GM12878 (cell line): ENCODE results near the gene DARS1. TPM values are rescaled to one million over a fixed set of nuclear protein-coding genes. Genes with fewer than 3 reads are reported as not detected.

Source experiments
- BCL11A ChIP-seq: IDR thresholded peaks from 2 replicates; pipeline ENCODE4 v1.6.1; 2011; ENCODE audit warnings: low read depth, low read length
- BCL3 ChIP-seq: IDR thresholded peaks from 2 replicates; pipeline ENCODE4 v1.6.1; 2011; ENCODE audit warnings: borderline replicate concordance, low read depth, mild to moderate bottlenecking, moderate library complexity, low read length; ENCODE audit not compliant: insufficient read depth, poor library complexity, severe bottlenecking
- BMI1 ChIP-seq: fragments of 450-650 bp; IDR thresholded peaks from 2 replicates; pipeline ENCODE4 v1.6.1; 2016; ENCODE audit warnings: mild to moderate bottlenecking, moderate library complexity, borderline replicate concordance
- CBX3 ChIP-seq: fragments of 200-600 bp; sonication (generic); IDR thresholded peaks from 2 replicates; pipeline ENCODE4 v1.6.1; 2016; ENCODE audit warnings: low read depth, borderline replicate concordance
- CBX5 ChIP-seq: sonication (generic); IDR thresholded peaks from 2 replicates; pipeline ENCODE4 v1.6.1; 2016; ENCODE audit warnings: low read depth, moderate library complexity, mild to moderate bottlenecking, inconsistent platforms
- CEBPZ ChIP-seq: fragments of 150-350 bp; IDR thresholded peaks from 2 replicates; pipeline ENCODE4 v1.6.1; 2016; ENCODE audit warnings: low read depth, low read length
- CHD1 ChIP-seq: IDR thresholded peaks from 2 replicates; pipeline ENCODE4 v1.6.1; 2012; ENCODE audit warnings: low read depth, low read length, improper control_type of control experiment
- E2F8 ChIP-seq: fragments of 450-650 bp; IDR thresholded peaks from 2 replicates; pipeline ENCODE4 v1.6.1; 2018; ENCODE audit warnings: mild to moderate bottlenecking, low read depth, moderate library complexity; ENCODE audit not compliant: partially characterized antibody
- EED ChIP-seq: sonication (generic); IDR thresholded peaks from 2 replicates; pipeline ENCODE4 v1.6.1; 2016; ENCODE audit warnings: antibody characterized with exemption, low read depth
- EZH2 ChIP-seq: IDR thresholded peaks from 2 replicates; pipeline ENCODE4 v1.6.1; 2012; ENCODE audit warnings: low read depth, mild to moderate bottlenecking, control low read depth, inconsistent platforms, low read length, borderline replicate concordance; ENCODE audit not compliant: control insufficient read depth
- JUND ChIP-seq: IDR thresholded peaks from 2 replicates; pipeline ENCODE4 v1.6.1; 2012; ENCODE audit warnings: low read depth, mild to moderate bottlenecking, low read length, improper control_type of control experiment, moderate library complexity
- KLF5 ChIP-seq: fragments of 450-650 bp; IDR thresholded peaks from 2 replicates; pipeline ENCODE4 v1.6.1; 2014; ENCODE audit warnings: mild to moderate bottlenecking; ENCODE audit not compliant: partially characterized antibody
- LARP7 ChIP-seq: fragments of 450-650 bp; IDR thresholded peaks from 2 replicates; pipeline ENCODE4 v1.6.1; 2017; ENCODE audit warnings: mild to moderate bottlenecking
- POLR2AphosphoS5 ChIP-seq: IDR thresholded peaks from 2 replicates; pipeline ENCODE4 v1.6.1; 2011; ENCODE audit warnings: mild to moderate bottlenecking, low read length, inconsistent platforms
- RBBP5 ChIP-seq: fragments of 200-600 bp; sonication (generic); conservative IDR thresholded peaks from 2 replicates; pipeline ENCODE4 v1.6.1; 2016
- SPI1 ChIP-seq: IDR thresholded peaks from 2 replicates; pipeline ENCODE4 v1.6.1; 2011; ENCODE audit warnings: low read depth, mild to moderate bottlenecking, low read length, moderate library complexity, borderline replicate concordance; ENCODE audit not compliant: insufficient read depth
- STAT3 ChIP-seq: IDR thresholded peaks from 2 replicates; pipeline ENCODE4 v1.6.1; 2011; ENCODE audit warnings: low read depth, low read length, improper control_type of control experiment
- SUPT20H ChIP-seq: IDR thresholded peaks from 2 replicates; pipeline ENCODE4 v1.6.1; 2011; ENCODE audit warnings: low read depth, mild to moderate bottlenecking, low read length, moderate library complexity, borderline replicate concordance; ENCODE audit not compliant: control insufficient read depth
- SUZ12 ChIP-seq: fragments of 200-600 bp; sonication (generic); IDR thresholded peaks from one replicate; pipeline ENCODE4 v1.6.1; 2018; ENCODE audit warnings: antibody characterized with exemption, mild to moderate bottlenecking; ENCODE audit not compliant: unreplicated experiment
- YBX1 ChIP-seq: fragments of 450-650 bp; IDR thresholded peaks from 2 replicates; pipeline ENCODE4 v1.6.1; 2016; ENCODE audit warnings: antibody characterized with exemption
- ZNF384 ChIP-seq: IDR thresholded peaks from 2 replicates; pipeline ENCODE4 v1.6.1; 2012; ENCODE audit warnings: low read depth, mild to moderate bottlenecking, low read length, improper control_type of control experiment, borderline replicate concordance
- ZNF622 ChIP-seq: fragments of 450-650 bp; IDR thresholded peaks from 2 replicates; pipeline ENCODE4 v1.6.1; 2017; ENCODE audit warnings: mild to moderate bottlenecking, inconsistent platforms
- polyA plus RNA-seq, 11 experiments: library from polyadenylated mRNA; depleted of rRNA in 4 of 11; unstranded in 6 of 11; stranded (reverse) in 5 of 11; fragments of >200 nt; fragmentation: Nextera tagmentation in 4 of 11; fragmentation: Illumina TruSeq in 1 of 11; extraction: Ambion mirVana in 4 of 11; extraction: Trizol in 1 of 11; gene quantifications; 1 replicate in 1 of 11; 2 replicates in 10 of 11; pipeline versions ENCODE4 v1.2.1 to v1.2.3, GENCODE V29; 2011 to 2016; ENCODE audit warnings: inconsistent platforms in 2 of 11, missing spikeins in 2 of 11, low read depth in 1 of 11
- total RNA-seq, 4 experiments: library from RNA; depleted of rRNA in 3 of 4; stranded (reverse); fragments of >200 nt in 3 of 4; fragmentation: Illumina TruSeq in 1 of 4; extraction: Trizol in 1 of 4; gene quantifications; 2 replicates each; pipeline versions ENCODE4 v1.2.1 to v1.2.3, GENCODE V29; 2013 to 2021

The DARS1 gene
- total and polyA plus RNA-seq, 10 of the 15 experiments (the other 5 are each of a cell fraction or from before 2014, with no cell fraction given) = 91.0 to 387 (median 137) TPM

- no peak for TF ChIP-seq SUPT20H
- no peak; the same call in 1 of the 2 replicates for TF ChIP-seq EED
- no peak for TF ChIP-seq LARP7
- TF ChIP-seq POLR2AphosphoS5 = 0 out of 2 replicates have a peak, but pooled peaks have one; percentile 1
- no peak for TF ChIP-seq CBX5
- no peak for TF ChIP-seq SUZ12
- no peak for TF ChIP-seq YBX1
- no peak for TF ChIP-seq CBX3
- TF ChIP-seq CEBPZ = no peak
- 0 out of 2 replicates have a peak, but pooled peaks have one; percentile 13 for TF ChIP-seq BMI1
- TF ChIP-seq BCL11A = no peak
- 0 out of 2 replicates have a peak, but pooled peaks have one; percentile 19 for TF ChIP-seq ZNF622
- TF ChIP-seq ZNF384 = no peak
- TF ChIP-seq SPI1 = no peak
- TF ChIP-seq RBBP5 = no peak
- no peak for TF ChIP-seq JUND
- no peak for TF ChIP-seq STAT3
- no peak for TF ChIP-seq BCL3
- no peak for TF ChIP-seq EZH2
- peak; percentile 88 for TF ChIP-seq E2F8
- TF ChIP-seq CHD1 = no peak
- TF ChIP-seq KLF5 = no peak
Measured at GRCh38 chr2:135985826-135986393, 484 bp upstream of the DARS1 start (continued).
